HG03280 (cell line): ENCODE results near the gene TM4SF1.
A peak's percentile ranks its signal among the peaks of the same experiment; 100 is the strongest.
"Not testable (repeated sequence)": the region's sequence is repeated elsewhere in the genome, so short reads cannot be mapped to it uniquely, and the experiment has no call there.

Experiments used
- ATAC-seq: cut with Tn5 transposase; IDR thresholded peaks from one replicate; pipeline ENCODE4 v1.9.1; 2021; ENCODE audit warnings: mild to moderate bottlenecking, moderate library complexity; ENCODE audit not compliant: unreplicated experiment

Gene TM4SF1

GRCh38 chr3:149395107-149396089, 17.9 kb upstream of the TM4SF1 start:
- no peak for ATAC-seq

DNA sequence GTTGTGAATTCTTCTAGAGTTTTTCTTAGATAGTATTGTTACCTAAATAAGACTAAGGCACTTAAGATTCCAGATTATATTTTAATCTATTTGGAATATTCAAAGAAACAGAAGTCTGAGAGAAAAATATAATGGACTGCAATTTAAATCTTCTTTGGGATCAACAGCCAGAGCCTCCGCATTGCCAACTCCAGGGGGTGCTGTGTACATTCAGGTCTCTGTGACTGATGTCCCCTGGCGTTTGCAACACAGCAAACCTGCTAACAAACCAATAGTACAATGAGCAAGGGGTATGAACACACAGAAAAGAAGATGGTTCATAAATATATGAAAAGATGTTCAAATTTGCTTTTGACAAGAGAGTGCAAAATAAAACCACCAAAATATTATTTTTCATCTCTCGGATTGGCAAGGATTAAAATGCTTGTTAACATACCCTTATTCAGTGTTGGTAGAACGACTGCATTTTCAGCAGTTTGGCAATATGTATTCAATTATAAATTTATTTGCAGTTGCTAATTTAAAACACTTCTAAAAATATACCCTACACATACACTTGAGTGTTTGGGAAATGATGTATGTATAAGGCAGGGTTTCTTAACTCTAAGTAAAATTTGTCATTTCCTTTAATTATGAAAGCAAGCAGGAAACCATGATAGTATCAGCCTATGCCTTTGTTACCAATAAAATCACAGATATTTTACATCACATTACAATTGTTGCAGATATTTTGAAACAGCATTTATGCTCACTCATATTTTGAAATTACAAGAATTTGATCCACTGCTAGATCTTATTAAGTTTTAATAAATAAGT, 16.1 kb upstream of the TM4SF1 start:
- ATAC-seq, result peak; percentile 92

DNA sequence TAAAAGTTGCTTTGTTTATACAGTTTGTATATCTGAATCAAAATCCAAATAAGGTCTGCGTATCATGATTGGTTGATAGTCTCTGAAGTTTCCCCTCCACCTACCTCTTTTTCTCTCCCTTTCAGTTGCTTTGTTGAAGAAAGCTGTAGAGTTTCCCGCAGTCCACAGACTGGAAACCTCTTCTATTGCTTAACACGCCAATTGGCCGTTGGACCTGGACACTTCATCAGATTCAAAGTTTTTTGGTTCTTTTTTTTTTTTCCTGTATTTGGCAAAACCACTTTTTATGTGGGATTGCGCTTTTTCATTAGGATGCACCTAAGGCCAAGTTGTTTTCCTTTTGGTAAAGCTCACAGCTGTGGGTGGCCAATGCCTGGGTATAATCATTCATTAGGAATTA, 14.5 kb upstream of the TM4SF1 start:
- no peak for ATAC-seq

GRCh38 chr3:149390772-149391212, 13.3 kb upstream of the TM4SF1 start:
- no peak for ATAC-seq

GRCh38 chr3:149390294-149390693, 12.8 kb upstream of the TM4SF1 start:
- ATAC-seq, result no peak

GRCh38 chr3:149388531-149389417, 11.3 kb upstream of the TM4SF1 start:
- ATAC-seq, result no peak

DNA sequence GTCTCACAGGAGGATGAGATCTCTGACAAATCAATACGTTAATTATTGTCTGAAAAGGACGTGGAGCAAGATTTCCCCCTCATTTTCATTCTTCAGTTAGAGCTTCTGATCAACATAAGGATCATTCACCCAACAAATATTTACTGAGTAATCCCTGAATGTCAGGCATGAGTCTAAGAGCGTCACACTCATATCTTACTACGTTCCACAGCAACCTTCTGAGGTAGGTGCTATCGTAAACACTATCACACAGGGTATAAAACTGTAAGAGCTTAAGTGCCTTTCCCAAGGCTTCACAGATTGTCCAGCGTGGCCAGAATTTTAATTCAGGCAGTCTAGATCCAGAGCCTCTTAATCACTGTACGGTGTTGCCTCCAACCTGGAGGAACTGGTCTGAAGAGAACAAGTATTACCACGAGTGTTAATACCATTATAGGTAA, 10.6 kb upstream of the TM4SF1 start:
- no peak for ATAC-seq

GRCh38 chr3:149386299-149386606, 8.8 kb upstream of the TM4SF1 start:
- ATAC-seq, result no peak

DNA sequence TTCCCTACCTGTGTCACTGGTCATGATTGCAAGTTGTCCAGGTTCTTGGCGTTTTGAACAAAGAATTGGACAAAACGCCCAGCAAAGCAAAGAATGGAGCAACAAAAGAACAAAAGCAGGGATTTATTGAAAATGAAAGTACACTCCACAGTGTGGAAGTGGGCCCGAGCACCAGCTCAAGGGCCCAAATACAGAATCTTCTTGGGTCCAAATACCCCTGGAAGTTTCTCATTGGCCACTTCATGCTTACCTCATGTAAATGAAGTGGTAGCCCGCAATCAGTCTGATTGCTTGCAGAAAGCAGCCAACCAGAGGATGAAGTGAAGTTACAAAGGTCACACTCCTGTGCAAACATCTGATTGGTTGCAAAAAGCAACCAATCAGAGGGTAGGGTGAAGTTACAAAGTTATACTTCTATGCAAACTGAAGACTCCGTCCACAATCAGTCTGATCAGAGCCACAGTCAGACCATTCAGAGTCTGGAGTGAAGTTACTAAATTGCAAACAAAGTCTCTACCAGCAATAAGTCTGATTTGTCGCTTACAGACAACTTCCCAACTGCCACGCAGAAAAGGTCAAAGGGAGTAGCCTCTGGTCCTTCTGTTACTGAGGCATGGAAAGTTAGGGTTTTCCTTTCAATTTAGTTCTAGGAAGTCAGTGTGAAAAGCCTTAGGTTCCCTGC, 8.3 kb upstream of the TM4SF1 start:
- no peak for ATAC-seq

- no peak for ATAC-seq
These were observed 7.5 kb upstream of the TM4SF1 start for GRCh38 chr3:149384911-149385321.

- ATAC-seq, result no peak
These were observed 6.7 kb upstream of the TM4SF1 start for GRCh38 chr3:149384167-149384566.

- no peak for ATAC-seq
These were observed 6.3 kb upstream of the TM4SF1 start for GRCh38 chr3:149383703-149384102.

DNA sequence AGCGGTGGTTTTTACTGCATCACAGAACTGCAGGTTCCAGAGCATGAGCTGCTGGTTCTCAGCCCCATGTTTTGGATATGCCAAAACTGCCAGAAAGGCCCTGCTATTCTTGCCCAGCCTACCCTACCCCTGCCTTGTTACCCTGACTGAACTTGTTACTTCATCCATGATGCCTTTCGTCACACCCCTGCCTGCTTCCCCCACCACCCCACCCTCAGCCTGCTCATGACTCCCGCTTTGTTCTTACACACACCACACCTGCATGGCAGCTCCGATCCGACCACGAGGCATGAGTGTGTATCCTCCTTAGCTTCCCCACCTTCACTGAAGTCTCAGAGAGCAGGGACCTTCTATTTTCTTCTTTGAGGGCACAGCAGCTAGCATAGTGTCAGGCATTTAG, 5.1 kb upstream of the TM4SF1 start:
- ATAC-seq, result no peak

GRCh38 chr3:149382101-149382467, 4.6 kb upstream of the TM4SF1 start:
- ATAC-seq, result no peak

DNA sequence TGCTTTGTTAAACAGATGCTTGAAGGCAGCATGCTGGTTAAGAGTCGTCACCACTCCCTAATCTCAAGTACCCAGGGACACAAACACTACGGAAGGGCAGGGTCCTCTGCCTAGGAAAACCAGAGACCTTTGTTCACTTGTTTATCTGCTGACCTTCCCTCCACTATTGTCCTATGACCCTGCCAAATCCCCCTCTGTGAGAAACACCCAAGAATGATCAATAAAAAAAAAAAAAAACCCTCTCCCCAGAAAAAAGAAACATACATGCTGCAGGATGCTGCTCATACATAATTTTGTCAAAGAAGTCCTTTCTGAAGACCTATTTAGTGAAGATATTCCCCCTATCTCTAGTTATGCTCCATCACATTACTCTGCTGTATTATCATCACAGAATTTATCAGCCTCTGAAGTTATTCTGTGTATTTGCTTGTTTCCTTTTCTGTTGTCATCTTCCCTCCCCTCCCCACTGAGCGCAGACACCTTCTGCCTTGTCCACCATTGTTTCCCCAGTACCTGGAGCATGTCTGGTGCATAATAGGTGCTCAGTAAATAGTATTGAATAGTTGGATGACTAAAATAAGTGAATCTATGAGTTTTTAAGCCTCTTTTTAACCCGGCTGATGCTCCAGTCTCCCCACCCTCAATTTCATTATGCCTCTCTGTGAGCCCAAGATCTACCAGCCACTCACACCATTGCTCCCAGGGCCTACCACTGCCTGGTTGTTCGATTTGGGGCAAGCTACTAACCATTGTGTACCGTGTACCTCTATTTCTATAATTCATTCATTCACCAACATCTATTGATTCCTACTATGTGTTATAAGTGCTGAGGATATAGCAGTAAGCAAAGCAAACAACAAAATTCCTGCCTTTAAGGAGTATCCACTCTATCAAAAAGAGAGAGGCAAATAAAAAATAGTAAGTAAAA, 4.0 kb upstream of the TM4SF1 start:
- no peak for ATAC-seq

DNA sequence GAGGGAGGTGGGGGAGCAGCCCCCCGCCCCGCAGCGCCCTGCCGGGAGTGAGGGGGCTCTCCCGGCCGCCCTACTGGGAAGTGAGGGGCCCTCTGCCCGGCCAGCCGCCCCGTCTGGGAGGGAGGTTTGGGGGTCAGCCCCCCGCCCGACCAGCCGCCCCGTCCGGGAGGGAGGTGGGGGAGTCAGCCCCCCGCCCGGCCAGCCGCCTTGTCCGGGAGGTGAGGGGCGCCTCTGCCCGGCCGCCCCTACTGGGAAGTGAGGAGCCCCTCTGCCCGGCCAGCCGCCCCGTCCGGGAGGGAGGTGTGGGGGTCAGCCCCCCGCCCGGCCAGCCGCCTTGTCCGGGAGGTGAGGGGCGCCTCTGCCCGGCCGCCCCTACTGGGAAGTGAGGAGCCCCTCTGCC, 2.8 kb upstream of the TM4SF1 start:
- not testable (repeated sequence) for ATAC-seq

DNA sequence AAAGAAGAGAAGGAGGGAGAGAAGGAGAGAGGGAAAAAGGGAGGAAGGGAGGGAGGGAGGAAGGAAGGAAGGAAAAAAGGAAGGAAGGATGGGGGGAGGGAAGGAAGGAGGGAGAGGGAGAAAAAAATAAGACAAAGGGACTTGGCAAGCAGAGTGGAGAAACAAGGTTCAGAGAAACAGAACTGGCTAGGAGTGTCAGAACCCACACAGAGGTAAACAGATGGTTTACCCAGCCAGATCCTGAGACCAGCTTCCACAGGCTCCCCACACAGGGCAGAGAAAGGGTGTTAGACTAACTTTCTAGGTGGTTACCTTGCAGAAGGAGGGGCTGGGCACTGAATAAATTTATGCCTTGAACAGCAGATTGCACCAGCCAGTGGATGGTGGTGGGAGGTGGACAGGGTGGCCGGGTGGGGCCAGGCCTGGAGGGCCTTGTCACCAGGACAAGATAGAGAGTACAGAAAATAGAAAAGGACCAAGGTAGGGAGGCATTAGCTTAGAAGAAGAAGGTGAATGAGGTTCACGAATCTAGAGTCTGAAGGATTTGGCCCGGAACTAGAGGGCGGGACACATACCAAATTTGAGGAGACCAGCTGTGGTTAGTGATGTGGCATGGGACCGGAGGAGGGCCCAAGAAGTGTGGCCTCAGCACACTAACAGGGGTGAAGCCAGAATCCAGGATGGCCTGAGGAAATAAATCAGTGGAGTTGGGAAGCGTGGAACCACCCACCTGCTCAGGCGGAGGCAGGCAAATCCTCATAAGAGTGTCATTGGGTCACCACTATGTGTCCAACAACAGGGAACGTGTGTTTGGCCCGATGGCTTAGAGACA, 1.2 kb upstream of the TM4SF1 start:
- ATAC-seq, result no peak

DNA sequence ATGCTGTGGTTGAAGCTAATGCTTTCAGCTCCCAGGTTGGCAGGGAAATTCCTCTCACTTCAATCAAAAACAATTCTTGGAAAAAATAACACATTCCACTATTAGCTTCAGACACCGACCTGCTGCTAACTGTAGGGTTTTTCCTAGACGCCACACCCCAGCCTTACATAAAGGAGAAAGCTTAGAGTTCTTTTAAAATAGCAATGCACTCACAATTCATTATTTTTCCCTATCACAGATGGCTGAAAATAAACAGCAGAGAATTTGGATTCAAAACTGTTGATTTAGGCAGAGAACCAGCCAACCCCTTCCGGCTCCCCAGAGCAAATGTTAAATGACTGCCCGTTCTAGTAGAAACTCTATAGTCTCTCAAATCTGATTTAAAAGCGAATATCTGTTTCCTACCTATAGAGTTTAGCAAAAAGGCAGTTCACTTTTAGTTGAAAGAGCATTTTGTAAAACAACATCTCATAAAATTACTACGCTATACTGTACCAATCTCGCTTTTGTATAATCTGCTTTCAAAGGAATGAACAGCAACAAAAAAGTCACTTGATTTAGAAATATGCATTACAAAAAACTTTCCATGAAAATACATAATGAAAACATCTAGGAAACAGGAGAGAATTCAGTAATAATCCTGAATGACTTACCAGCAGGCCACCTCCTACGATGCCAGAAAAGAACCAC, 586 bp downstream of the TM4SF1 start:
- ATAC-seq, result no peak
